HG03520 (cell line): Measurements from ENCODE around the gene RNU1-3.
"Not testable (repeated sequence)": the region's sequence is repeated elsewhere in the genome, so short reads cannot be mapped to it uniquely, and the experiment has no call there.

Experiments used
- ATAC-seq: cut with Tn5 transposase; IDR thresholded peaks from one replicate; pipeline ENCODE4 v1.9.1; 2021; ENCODE audit warnings: mild to moderate bottlenecking, moderate library complexity; ENCODE audit not compliant: unreplicated experiment

Gene RNU1-3

DNA sequence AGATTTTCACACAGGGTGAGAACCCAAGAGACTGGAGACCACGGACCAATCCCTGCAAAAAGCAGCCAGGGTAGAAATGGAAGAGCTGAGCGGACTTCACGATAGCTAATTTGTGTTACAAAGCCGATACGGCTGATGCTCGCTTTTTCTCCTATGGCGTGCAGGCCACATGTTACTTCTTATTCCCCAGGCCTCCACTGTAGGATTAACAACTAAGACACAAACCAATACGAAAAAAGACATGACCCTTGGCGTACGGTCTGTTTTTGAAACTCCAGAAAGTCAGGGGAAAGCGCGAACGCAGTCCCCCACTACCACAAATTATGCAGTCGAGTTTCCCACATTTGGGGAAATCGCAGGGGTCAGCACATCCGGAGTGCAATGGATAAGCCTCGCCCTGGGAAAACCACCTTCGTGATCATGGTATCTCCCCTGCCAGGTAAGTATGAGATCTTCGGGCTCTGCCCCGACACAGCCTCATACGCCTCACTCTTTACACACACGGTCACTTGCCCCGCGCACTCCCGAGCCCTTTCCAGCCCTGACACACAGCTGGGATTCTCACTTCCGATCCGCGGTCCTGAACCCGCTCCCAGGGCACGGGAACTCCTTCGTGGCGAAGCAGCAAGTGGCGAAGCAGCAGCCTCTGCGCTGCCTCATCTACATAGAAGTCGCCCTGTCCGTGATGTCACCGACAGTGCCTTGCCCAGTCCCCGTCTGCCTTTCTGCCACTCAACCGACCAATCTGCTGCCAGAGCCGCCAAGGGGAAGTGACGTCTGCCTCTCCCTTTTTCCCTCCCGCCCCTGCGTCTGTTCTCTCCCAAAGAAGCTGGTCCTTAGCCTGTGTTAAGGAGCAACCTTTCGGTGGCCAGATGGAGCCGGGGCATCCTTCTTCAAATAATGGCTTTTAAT, at the start of gene RNU1-3:
Gene RNU1-3, minus strand, starts transcription at position 447 of the 912 bp plus-strand sequence.
- peak; percentile 92 for ATAC-seq

DNA sequence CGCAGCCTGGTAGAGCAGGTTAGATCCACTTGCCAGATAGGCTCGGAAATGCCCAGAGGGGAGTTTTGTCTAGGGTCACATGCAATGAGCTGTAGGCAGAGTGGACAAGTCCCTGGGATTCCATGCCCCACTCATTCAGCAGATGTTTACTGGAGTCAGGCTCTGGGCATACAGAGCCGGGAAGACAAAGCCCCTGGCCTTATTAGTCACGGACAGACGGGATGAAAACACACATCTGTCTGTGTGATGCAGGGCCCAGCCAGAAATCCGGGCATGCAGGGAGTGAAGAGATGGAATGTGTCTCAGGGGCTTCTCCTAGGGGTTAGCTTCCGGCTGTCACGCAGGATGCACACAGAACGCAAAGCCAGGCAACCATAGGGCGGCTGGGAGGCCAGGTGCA, 46.7 kb upstream of the RNU1-3 start:
- not testable (repeated sequence) for ATAC-seq

DNA sequence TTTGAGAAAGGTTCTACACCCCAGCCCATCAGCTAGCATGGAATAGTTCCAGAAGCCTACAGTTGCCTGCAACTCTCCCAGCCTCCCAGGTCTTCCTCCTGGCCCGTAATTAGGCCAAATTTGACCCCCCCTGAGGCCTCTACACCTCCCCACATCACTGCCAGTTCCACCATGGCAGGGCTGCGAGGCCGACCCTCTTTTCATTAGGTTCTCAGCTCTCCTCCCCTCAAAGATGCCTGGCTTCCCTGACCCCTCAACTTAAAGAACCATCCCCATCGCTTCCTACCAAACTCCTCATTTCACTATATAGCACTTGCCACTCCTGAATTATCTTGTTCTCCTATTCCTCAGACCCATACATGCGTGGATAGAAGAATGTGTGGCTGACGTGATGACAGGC, 46.2 kb upstream of the RNU1-3 start:
- ATAC-seq, result not testable (repeated sequence)

DNA sequence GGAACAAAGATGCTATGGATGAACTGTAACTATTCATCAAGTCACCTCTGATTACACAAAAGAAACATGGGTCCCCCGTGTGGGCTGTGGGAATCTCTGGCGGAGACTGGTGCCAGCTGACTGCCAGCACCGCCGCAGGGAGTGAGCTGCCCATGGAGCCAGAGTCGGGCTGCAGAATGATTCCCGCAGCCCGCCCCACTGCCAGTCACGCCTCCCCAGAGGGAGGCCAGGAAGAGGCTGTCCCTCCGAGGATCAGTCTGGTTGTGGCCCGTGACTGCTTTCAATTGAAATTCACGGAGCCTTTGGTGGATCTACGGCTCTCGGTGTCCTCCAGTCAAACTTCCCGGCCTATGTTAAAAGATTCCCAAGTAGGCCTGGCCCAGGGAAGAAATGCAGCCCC, 45.8 kb upstream of the RNU1-3 start:
- not testable (repeated sequence) for ATAC-seq

DNA sequence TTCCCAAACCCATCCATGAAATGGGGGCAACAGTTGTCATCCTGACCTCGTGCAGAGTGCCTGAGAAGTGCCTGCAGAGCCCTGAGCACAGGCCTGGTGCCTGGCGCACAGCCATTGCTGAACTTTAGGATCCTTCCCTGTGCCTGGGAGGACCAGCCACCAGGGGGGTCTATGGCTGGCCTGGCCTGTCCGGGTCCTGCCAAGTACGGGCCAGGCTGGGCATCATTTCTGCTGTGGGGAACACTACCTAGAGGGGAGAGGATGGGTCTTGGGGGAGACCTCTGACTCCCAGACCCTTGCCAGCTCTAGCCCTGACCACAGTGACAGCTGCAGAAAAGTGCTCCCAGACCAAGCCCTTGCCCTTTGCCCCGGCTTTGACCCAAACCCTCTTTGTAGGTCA, 45.4 kb upstream of the RNU1-3 start:
- not testable (repeated sequence) for ATAC-seq

DNA sequence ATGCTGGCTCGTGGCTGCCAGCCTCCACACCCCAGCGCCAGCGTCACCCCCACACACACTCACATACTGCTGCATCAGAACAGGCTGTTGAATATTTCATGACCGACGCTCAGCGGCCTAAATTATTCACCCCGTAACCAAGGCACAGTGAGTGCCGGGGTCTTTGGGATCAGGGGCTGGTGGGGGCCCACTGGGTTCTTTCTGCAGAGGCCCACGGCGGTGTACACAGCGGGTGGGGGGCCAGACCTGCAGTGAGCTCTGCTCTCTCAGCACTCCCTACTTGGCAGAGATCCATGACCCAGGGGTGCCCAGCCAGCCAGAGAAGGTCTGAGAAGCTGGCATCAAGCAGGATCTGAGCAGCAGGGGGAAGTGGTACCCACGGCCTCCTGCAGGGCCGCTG, 43.9 kb upstream of the RNU1-3 start:
- ATAC-seq, result not testable (repeated sequence)

DNA sequence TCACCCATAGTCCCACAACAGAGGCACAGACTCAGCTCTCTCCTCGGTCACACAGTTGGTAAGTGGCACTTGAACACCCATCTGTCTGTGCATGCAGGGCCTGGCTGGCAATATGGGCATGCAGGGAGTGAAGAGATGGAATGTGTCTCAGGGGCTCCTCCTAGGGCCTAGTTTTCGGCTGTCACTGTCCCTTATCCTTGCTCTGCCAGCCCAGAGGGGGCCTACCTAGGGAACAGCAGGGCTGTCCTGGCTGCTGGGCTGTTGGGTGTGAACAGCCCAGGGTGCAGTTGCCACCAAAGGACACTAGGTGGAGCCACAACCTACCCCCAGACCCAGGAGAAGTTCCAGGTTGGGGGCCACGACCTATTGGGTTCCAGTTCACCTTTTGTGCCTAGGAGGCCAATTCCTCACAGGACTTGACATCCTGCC, 42.9 kb upstream of the RNU1-3 start:
- ATAC-seq, result peak; percentile 64

DNA sequence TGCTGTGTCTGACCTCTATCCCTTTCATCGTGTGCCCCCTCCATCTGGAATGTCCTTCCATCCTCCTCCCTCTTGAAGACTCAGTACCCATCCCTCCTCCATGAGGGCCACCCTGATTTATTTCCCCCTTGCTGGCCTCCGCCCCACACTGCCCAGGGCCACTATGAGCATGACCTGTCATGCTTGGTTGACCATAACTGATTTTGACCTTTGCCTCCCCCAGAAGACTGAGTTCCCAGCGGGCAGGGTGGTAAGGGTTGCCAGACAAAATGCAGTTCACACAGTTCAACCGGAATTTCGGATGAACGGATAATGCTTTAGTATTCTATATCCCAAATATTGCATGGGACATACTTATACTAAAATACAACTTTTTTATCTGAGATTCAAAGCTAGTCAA, 42.0 kb upstream of the RNU1-3 start:
- ATAC-seq, result not testable (repeated sequence)

DNA sequence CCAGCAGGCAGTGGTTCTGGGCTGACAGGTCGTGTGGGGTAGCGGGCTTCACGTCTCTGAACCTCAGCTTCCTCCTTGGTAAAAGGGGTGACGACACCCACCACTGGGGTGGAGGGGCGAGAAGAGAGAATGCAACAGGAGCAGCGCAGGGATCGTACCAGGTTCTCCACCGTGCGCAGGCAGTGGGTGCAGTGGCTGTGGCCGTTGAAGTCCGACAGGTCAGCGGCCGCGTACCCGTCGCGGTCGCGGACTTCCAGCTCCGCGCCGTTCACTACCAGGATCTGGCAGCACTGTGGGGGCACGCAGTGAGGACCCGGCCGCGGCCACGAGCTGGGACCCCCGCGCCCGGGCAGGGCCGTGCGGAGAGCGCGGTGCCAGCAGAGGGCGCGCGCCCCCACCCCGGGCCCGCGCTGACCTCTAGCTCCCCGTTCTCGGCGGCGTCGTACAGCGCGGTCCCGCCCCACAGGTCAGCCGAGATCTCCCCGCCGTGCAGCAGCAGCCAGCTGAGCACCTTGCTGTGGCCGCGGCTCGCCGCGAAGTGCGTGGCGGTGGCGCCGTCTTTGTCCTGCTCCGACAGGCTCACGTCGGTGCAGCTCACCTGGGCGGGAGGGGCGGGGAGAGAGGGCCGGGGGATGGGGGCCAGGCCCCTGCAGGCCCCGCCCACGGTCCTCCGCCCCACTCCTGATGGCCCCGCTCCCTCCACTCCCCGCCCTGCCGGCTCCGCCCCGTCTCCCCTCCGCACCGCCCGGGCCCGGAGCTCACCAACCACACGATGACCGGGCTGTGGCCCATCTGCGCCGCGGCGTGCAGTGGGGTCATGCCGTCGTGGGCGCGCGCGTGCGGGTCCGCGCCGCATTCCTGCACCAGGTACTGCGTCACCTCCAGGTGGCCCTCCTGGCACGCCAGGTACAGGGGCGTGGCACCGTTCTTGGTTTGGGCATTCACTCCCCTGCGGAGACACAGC, 40.7 kb upstream of the RNU1-3 start:
- not testable (repeated sequence) for ATAC-seq

DNA sequence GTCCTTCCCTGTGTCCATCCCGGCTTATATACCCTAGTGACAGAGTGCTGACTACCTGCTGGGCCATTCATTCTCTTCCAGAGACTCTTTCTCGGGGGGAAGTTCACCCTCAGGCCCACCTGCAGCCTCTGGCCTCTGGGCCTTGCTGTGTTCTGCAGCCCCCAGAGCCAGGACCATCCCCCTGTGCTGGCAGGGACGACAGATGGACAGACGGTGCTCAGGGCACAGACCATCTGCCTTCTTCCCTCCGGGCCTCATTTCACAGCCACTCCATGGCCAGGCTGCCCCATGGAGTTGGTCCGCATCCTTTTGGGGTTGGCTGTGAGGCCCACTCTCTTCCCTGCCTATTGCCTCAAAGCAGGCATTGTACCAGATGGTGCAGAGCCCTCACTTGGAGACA, 39.6 kb upstream of the RNU1-3 start:
- ATAC-seq, result not testable (repeated sequence)

DNA sequence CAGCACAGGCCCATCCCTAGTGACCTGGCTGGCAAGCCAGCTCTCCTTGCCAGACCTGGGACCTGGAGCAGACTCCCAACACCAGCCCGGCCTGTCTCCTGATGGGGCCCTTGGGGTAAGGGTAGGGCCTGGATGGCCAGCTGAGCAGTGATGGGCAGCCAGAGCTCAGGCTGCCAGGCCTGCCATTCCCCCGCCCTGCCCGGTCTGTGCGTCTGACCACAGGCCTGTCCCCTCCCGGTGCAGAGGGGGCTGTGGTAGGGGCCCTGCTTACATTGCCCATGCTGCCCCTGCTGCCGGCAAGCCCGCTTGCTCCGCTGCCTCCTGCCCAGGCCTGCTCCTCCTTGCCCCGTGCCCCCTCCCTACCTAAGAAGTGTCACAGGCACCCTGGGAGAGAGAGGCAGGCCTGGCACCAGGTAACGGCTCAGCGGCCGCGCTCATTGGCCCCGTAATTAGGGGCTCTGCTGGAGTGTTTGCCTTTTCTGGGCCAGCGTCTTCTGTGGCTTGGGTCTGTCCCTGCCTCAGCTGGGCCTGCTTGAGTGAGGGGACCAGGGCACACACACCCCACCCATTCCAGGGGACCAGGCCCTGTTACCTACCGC, 37.9 kb upstream of the RNU1-3 start:
- ATAC-seq, result not testable (repeated sequence)

DNA sequence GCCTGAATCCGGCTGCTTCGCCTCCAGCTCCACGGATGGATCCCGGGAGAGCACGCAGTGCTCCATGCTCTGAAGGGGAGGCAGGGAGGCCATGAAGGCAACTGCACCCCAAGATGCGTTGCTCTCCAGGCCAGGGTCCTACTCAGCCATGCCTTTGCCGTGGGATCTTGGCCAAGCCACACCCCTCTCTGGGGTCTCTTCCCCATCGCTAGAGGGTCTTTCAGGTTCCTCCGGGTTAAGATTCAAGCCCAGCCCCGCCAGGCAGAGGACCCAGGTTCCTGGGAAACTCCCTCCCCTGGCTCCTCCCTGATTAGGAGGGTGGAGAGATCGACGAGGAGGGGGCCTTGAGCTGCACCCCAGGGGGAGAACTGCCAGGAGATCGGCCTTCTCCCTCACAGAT, 37.3 kb upstream of the RNU1-3 start:
- not testable (repeated sequence) for ATAC-seq

DNA sequence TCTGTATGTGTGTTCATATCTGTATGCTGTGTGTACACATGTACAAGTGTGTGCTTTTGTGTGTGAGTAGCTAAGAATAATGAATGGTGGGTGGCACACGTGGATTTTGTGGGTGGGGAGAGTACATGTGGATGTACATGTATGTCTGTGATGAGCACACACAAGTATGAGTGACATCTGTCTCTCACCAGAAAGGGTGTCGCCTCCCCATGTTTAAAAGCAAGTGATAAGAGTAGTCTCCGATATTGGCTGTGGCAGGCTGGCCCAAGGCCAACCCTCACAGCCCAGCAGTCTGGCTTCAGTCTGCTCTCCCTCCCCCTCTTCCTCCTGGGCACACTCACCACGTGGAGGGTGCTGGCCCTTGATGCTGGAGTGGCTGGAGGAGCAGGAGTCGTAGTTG, 36.9 kb upstream of the RNU1-3 start:
- not testable (repeated sequence) for ATAC-seq

DNA sequence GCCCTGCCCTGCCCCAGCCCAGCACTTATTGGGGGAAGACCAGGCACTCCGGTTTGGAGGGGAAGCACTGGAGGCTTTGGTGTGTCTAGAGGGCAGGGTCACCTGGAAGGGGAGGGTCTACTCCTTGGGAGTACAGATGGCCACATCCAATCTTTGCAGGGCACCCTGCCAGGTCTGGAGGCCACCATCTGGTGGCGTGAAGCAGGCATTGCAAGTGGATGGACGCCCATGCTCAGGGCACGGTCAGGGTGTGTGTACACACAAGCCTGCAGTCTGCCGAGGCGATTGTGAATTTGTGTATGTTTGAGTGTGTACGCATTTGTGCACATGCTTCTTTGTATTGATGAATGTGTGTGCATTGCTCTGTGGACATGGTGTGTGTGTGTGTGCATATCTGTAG, 36.4 kb upstream of the RNU1-3 start:
- ATAC-seq, result not testable (repeated sequence)

DNA sequence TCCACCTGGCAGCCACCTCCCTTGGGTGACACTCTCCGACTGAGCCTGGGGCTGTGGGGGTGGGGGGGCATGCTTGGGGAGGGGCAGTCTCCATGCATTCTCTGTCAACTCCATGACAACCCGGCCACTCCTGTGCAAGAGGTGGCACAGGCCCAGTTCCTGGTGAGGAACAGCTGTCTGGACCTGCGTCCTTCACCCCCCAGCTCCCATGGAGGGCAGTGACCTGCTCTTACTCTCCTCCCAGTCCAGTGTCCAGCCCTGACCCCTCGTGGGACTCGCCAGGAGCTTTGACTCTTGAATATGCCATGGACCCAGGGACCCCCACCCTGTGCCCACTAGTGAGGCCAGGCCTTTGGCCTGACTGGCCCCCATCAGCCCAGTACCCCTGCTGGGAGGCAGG, 35.5 kb upstream of the RNU1-3 start:
- ATAC-seq, result not testable (repeated sequence)

DNA sequence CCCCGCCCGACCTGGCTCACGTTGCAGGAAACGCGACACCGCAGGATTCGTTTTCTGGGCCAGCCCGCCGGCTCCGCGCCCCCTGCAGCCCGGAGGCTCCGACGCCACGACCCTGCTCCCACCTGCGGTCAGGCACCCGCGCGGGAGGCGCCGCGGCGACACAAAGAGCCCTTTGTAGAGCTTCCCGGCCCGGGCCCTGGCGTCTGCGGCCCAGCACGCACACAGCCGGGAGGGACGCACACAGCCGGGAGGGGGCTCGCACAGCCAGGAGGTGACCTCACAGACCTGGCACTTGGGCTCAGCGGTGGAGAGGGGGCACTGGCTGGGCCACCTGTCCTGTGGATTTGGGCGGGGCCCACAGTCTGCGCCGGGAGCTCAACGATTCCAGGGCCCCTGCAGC, 34.4 kb upstream of the RNU1-3 start:
- not testable (repeated sequence) for ATAC-seq

DNA sequence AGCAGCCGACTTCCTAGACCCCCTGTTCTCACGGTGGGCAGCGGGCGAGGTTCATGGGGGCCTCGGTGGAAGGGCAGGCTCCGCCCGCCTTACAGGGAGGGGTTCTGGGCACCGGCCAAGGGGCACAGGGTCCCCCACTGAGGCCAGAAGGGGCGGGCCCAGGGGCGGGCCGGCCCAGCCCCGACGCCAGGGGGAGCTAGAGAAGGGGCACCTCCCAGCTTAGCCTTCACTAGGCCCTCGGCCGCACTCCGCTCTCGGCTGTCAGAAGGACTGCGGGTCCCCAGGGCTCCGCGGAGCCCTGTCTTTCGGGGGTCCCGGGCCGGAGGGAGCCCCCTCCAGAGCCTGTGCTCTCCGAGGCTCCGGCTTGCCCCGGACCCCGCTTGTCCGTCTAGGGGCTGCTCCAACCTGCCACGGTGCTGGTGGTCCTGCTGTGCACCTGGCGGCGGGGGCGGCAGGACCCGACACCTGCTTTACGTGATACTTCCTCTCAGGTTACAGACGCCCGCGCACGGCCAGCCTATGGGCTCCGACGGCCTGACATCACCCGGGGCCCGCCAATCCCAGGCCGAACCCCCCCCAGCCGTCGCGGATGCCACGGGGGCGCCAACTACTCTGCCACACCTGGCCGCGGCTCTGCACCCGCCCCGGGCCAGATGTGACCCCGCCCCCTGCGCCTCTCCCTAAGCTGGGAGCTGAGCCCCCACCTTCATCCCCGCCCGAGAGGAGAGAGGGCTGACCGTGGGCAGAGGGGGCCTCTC, 33.6 kb upstream of the RNU1-3 start:
- ATAC-seq, result not testable (repeated sequence)

DNA sequence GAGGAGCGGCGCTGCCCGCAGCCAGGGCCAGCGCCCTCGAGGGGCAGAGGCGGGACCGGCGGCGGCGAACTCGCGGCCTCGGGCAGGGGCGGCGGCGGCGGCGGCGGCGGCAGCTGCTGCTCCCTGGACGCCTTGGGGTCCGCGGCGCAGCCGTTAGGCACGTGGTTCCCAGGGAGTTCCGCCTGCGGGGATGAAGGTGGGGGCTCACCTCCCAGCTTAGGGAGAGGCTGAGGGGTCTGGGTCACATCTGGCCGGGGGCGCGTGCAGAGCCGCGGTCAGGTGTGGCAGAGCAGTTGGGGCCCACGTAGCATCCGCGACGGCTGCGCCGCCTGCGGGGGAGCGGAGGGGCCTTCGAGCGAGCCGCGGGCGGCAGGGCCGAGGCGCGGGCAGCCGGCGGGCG, 32.7 kb upstream of the RNU1-3 start:
- ATAC-seq, result not testable (repeated sequence)

DNA sequence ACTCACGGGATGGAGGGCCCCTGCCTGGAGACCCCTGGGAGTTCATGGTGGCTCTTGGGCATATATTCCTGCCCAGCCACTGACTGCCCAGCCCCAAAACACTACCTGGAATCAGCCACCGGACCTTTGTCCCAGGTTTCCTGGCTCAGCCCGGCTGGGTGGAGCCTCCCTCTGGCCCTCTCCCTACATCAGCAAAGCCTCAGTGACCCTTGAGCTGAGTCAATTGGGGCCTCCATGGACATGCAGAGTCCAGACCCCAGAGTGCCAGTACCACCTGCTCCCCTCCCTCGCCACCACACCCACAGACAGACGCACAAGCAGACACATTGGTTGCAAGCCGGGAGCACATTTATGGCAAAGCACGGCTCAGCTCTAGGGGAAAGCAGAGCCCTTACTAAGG, 30.4 kb upstream of the RNU1-3 start:
- ATAC-seq, result not testable (repeated sequence)

DNA sequence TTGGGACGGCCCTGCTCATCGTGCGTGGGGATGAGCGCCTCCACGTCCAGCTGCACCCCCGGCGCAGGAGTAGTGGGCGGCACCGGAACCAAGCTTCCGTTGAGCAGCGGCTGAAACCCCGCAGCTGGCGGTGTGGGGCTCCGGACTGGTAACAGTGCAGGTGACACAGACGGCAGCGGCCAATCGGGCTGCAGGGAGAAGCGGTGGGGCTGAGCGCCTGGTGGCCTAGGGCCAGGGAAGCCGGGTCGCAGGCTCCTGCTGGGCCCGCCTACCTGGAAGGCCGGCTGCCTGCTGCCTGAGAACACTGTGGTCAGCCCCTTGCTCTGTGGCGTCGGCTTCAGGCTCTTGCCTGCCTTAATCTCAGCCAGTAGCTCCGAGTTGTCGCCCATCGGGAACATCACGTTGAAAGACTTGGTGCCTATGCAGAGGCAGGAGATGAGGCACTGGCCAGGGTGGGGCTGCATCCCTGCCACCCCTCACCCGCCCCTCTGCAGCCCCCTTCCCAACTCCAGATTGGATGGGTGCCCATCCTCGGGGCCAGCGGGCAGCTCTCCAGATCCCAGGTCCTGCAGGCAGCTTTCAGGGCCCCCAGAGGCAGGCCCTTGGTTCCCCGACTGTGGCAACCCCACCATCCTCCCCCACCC, 29.9 kb upstream of the RNU1-3 start:
- not testable (repeated sequence) for ATAC-seq
